ENCODE data around the gene TXNDC5. TPM values are rescaled to one million over a fixed set of nuclear protein-coding genes. Genes with fewer than 3 reads are reported as not detected.

The TXNDC5 gene
- total and polyA plus RNA-seq, 2 experiments from 2014 or later: 42.9 to 210 TPM

- H3K27ac ChIP-seq (ENCODE audit: low read depth): no peak overlapping the region
- no peak for TF ChIP-seq EZH2 (IDR thresholded peaks at IDR 0.05; ENCODE audit: low read depth, unreplicated experiment)
- no peak for TF ChIP-seq CREB1 (CRISPR knock-in tag; IDR thresholded peaks at IDR 0.05; ENCODE audit: low read depth)
- TF ChIP-seq EZH2phosphoT487 (IDR thresholded peaks at IDR 0.05; ENCODE audit: unreplicated experiment): no peak
- TF ChIP-seq JUNB (IDR thresholded peaks at IDR 0.05; ENCODE audit: unreplicated experiment): no peak
- no peak for TF ChIP-seq REST (IDR thresholded peaks at IDR 0.05; ENCODE audit: unreplicated experiment)
- TF ChIP-seq CTCF (conservative IDR thresholded peaks at IDR 0.05; ENCODE audit: low read depth in 2 of 2): no peak
- TF ChIP-seq ETS1 (IDR thresholded peaks at IDR 0.05): no peak
- no peak for TF ChIP-seq ZNF114 (CRISPR knock-in tag; IDR thresholded peaks at IDR 0.05)
- TF ChIP-seq ZNF462 (CRISPR knock-in tag; IDR thresholded peaks at IDR 0.05): no peak
- TF ChIP-seq POLR2AphosphoS5 (IDR thresholded peaks at IDR 0.05; ENCODE audit: low read depth): no peak
- TF ChIP-seq ZNF331 (CRISPR knock-in tag; IDR thresholded peaks at IDR 0.05; ENCODE audit: low read depth): no peak
- no peak for TF ChIP-seq STAT1 (IDR thresholded peaks at IDR 0.05; ENCODE audit: unreplicated experiment)
- no peak for TF ChIP-seq NANOG (IDR thresholded peaks at IDR 0.05; ENCODE audit: borderline replicate concordance)
- H3K9me2 ChIP-seq (ENCODE audit: insufficient read depth): peaks cover 7% of the 10 kb centered on the region
- peaks cover 9% of the 10 kb centered on the region for H3K27me3 Mint-ChIP-seq (ENCODE audit: insufficient read depth, low read depth, poor library complexity)
- no peaks in the 10 kb centered on the region for H3K4me1 Mint-ChIP-seq
- no peak overlapping the region for H2AFZ ChIP-seq
- 0 out of 3 replicates have a peak, but pooled peaks cover 3% of the 10 kb centered on the region for H3K36me3 Mint-ChIP-seq (ENCODE audit: low read depth)
- no peak overlapping the region for H3K27ac Mint-ChIP-seq
- no peaks in the 10 kb centered on the region; the same call in 1 of the 2 replicates for H4K20me1 ChIP-seq (replicated peaks; ENCODE audit: insufficient read depth)
- H3K4me3 Mint-ChIP-seq: no peak overlapping the region
- H3K4me1 ChIP-seq (ENCODE audit: insufficient read depth): no peaks in the 10 kb centered on the region
- no peaks in the 10 kb centered on the region for H3F3A ChIP-seq (replicated peaks; ENCODE audit: low read depth)
- ATAC-seq (no peak), DNase-seq (ENCODE audit: low spot score) (no peak)
- H3K79me2 ChIP-seq (replicated peaks; ENCODE audit: insufficient read depth): no peaks in the 10 kb centered on the region
- H3K36me3 ChIP-seq (ENCODE audit: insufficient read depth): no peaks in the 10 kb centered on the region
- H3K27me3 ChIP-seq (ENCODE audit: insufficient read depth): no peaks in the 10 kb centered on the region
- H3K4me3 ChIP-seq: no peak overlapping the region
- H3K4me2 ChIP-seq: no peak overlapping the region
- H3K9me3 Mint-ChIP-seq: no peaks in the 10 kb centered on the region
Observed at GRCh38 chr6:7866526-7866925, 44.1 kb downstream of the TXNDC5 start.

All from GM23338 (cell line).